K562 (cell line): ENCODE data around the gene PGBD1. TPM values are rescaled to one million over a fixed set of nuclear protein-coding genes. Genes with fewer than 3 reads are reported as not detected.
A peak's percentile ranks its signal among the peaks of the same experiment; 100 is the strongest.

Experiments
- ATF2 ChIP-seq: sonication (generic); formaldehyde crosslinking; IDR thresholded peaks from 2 replicates; pipeline ENCODE4 v1.8.1; 2022; ENCODE audit warnings: missing genetic modification reagents
- E2F3 ChIP-seq: fragments of 250-450 bp; sonication (Bioruptor Pico); IDR thresholded peaks from 2 replicates; pipeline ENCODE4 v1.4.0; 2020; ENCODE audit warnings: mild to moderate bottlenecking
- FOXP1 ChIP-seq: sonication (generic); formaldehyde crosslinking; IDR thresholded peaks from 2 replicates; pipeline ENCODE4 v1.8.0; 2022; ENCODE audit warnings: mild to moderate bottlenecking, missing genetic modification reagents
- HNRNPUL1 ChIP-seq: fragments of 200-400 bp; formaldehyde crosslinking; IDR thresholded peaks from 2 replicates; pipeline ENCODE4 v1.6.1; 2017; ENCODE audit warnings: low read length
- MTA1 ChIP-seq: fragments of 450-650 bp; IDR thresholded peaks from 2 replicates; pipeline ENCODE4 v1.6.1; 2017; ENCODE audit warnings: borderline replicate concordance
- NFIX ChIP-seq: fragments of 250-450 bp; sonication (Bioruptor Pico); IDR thresholded peaks from 2 replicates; pipeline ENCODE4 v1.4.0; 2020; ENCODE audit warnings: low read depth, mild to moderate bottlenecking, moderate library complexity
- OTX1 ChIP-seq: fragments of 450-650 bp; formaldehyde crosslinking; IDR thresholded peaks from 2 replicates; pipeline ENCODE4 v1.4.0; 2022; ENCODE audit warnings: mild to moderate bottlenecking
- PYGO2 ChIP-seq: fragments of 450-650 bp; IDR thresholded peaks from 2 replicates; pipeline ENCODE4 v1.6.1; 2016; ENCODE audit warnings: mild to moderate bottlenecking, missing genetic modification characterization, moderate library complexity, missing compliant biosample characterization
- SIRT6 ChIP-seq: IDR thresholded peaks from one replicate; pipeline ENCODE4 v1.6.1; 2012; ENCODE audit warnings: low read depth, mild to moderate bottlenecking, control low read depth, inconsistent platforms, low read length, moderate library complexity
- SLC30A9 ChIP-seq: fragments of 250-450 bp; sonication (Bioruptor Pico); IDR thresholded peaks from 2 replicates; pipeline ENCODE4 v1.8.0; 2022; ENCODE audit warnings: mild to moderate bottlenecking, moderate library complexity
- ZNF165 ChIP-seq: fragments of 250-450 bp; sonication (Bioruptor Pico); IDR thresholded peaks from 2 replicates; pipeline ENCODE4 v1.4.0; 2020; ENCODE audit warnings: borderline replicate concordance
- ZNF175 ChIP-seq: fragments of 200-800 bp; sonication (Bioruptor generic); IDR thresholded peaks from 2 replicates; pipeline ENCODE4 v1.6.1; 2016; ENCODE audit warnings: low read depth, mild to moderate bottlenecking, missing genetic modification characterization, missing compliant biosample characterization
- polyA plus RNA-seq, 8 experiments: library from polyadenylated mRNA; depleted of rRNA in 4 of 8; stranded (reverse) in 5 of 8; unstranded in 3 of 8; fragments of >200 nt; fragmentation: Nextera tagmentation in 2 of 8; fragmentation: Illumina TruSeq in 1 of 8; extraction: Ambion mirVana in 2 of 8; extraction: Trizol in 1 of 8; gene quantifications; 2 replicates each; pipeline versions ENCODE4 v1.2.1 to v1.2.3, GENCODE V29; 2011 to 2014; ENCODE audit warnings: inconsistent platforms in 1 of 8, missing spikeins in 1 of 8
- total RNA-seq, 7 experiments: library from RNA; depleted of rRNA in 6 of 7; stranded (reverse); fragments of >200 nt in 6 of 7; fragmentation: Illumina TruSeq in 2 of 7; extraction: Trizol in 2 of 7; gene quantifications; 2 replicates each; pipeline versions ENCODE4 v1.2.1 to v1.2.3, GENCODE V29; 2011 to 2021; ENCODE audit warnings: low replicate concordance in 1 of 7
- TF ChIP-seq, protein P1 (sequence below): fragments of 250-450 bp; sonication (Bioruptor Pico); IDR thresholded peaks from 2 replicates; pipeline ENCODE4 v1.4.0; 2020; ENCODE audit warnings: mild to moderate bottlenecking
- TF ChIP-seq, protein P2 (sequence below): fragments of 450-650 bp; IDR thresholded peaks from 2 replicates; pipeline ENCODE4 v1.6.1; 2016; ENCODE audit warnings: low read depth

PGBD1 gene
- total and polyA plus RNA-seq, 9 of the 15 experiments (the other 6 are each of a cell fraction or from before 2014, with no cell fraction given) = 3.3 to 9.0 (median 7.3) TPM

DNA sequence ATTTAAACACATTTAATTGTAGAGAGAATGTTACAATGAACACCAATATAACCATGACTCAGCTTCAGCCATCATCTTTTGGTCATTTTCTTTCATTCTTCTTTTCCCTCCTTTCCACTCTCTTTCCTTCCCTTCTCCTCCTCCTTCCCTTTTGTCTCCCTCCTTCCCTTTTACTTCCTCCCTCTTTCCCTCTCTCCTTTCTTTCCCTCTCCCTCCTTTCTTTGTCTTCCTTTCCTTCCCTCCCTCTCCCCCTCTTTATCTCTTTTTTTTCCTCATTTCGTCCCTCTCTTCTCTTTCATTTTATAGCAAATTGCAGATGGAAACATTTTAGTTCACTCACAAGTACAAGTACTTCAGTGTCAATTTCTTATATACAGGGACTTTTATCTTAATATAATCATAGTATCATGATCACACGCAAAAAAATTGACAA, 70.1 kb downstream of the PGBD1 start (continued):
- TF ChIP-seq FOXP1 (no peak), OTX1 (peak; percentile 94), ZNF175 (CRISPR knock-in tag) (no peak), ATF2 (CRISPR knock-in tag) (no peak), NFIX (no peak), MTA1 (peak; percentile 94), ZNF165 (CRISPR knock-in tag) (no peak), SIRT6 (no peak), SLC30A9 (no peak), HNRNPUL1 (no peak), E2F3 (CRISPR knock-in tag) (no peak), PYGO2 (tag) (no peak)
- TF ChIP-seq, protein P1, sequence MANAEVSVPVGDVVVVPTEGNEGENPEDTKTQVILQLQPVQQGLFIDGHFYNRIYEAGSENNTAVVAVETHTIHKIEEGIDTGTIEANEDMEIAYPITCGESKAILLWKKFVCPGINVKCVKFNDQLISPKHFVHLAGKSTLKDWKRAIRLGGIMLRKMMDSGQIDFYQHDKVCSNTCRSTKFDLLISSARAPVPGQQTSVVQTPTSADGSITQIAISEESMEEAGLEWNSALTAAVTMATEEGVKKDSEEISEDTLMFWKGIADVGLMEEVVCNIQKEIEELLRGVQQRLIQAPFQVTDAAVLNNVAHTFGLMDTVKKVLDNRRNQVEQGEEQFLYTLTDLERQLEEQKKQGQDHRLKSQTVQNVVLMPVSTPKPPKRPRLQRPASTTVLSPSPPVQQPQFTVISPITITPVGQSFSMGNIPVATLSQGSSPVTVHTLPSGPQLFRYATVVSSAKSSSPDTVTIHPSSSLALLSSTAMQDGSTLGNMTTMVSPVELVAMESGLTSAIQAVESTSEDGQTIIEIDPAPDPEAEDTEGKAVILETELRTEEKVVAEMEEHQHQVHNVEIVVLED (CRISPR knock-in tag) = no peak
- TF ChIP-seq, protein P2, sequence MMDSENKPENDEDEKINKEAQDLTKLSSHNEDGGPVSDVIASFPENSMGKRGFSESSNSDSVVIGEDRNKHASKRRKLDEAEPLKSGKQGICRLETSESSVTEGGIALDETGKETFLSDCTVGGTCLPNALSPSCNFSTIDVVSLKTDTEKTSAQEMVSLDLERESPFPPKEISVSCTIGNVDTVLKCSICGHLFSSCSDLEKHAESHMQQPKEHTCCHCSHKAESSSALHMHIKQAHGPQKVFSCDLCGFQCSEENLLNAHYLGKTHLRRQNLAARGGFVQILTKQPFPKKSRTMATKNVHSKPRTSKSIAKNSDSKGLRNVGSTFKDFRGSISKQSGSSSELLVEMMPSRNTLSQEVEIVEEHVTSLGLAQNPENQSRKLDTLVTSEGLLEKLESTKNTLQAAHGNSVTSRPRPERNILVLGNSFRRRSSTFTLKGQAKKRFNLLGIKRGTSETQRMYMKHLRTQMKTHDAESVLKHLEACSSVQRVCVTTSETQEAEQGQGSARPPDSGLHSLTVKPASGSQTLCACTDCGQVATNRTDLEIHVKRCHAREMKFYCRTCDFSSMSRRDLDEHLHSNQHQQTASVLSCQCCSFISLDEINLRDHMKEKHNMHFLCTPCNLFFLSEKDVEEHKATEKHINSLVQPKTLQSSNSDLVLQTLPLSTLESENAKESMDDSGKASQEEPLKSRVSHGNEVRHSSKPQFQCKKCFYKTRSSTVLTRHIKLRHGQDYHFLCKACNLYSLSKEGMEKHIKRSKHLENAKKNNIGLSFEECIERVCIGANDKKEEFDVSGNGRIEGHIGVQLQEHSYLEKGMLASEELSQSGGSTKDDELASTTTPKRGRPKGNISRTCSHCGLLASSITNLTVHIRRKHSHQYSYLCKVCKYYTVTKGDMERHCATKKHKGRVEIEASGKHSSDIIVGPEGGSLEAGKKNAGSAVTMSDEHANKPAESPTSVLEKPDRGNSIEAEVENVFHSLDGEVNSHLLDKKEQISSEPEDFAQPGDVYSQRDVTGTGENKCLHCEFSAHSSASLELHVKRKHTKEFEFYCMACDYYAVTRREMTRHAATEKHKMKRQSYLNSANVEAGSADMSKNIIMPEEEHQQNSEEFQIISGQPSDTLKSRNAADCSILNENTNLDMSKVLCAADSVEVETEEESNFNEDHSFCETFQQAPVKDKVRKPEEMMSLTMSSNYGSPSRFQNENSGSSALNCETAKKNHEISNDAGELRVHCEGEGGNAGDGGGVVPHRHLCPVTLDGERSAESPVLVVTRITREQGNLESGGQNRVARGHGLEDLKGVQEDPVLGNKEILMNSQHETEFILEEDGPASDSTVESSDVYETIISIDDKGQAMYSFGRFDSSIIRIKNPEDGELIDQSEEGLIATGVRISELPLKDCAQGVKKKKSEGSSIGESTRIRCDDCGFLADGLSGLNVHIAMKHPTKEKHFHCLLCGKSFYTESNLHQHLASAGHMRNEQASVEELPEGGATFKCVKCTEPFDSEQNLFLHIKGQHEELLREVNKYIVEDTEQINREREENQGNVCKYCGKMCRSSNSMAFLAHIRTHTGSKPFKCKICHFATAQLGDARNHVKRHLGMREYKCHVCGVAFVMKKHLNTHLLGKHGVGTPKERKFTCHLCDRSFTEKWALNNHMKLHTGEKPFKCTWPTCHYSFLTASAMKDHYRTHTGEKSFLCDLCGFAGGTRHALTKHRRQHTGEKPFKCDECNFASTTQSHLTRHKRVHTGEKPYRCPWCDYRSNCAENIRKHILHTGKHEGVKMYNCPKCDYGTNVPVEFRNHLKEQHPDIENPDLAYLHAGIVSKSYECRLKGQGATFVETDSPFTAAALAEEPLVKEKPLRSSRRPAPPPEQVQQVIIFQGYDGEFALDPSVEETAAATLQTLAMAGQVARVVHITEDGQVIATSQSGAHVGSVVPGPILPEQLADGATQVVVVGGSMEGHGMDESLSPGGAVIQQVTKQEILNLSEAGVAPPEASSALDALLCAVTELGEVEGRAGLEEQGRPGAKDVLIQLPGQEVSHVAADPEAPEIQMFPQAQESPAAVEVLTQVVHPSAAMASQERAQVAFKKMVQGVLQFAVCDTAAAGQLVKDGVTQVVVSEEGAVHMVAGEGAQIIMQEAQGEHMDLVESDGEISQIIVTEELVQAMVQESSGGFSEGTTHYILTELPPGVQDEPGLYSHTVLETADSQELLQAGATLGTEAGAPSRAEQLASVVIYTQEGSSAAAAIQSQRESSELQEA = no peak
